HEK293 (cell line): ENCODE data around the gene STAT5B.

Source experiments
- CTCF ChIA-PET: fragments of 350-600 bp; formaldehyde crosslinking; extraction: SDS; loops from one replicate; lab custom pipeline; 2021; ENCODE audit warnings: antibody characterized with exemption; lab: Yijun Ruan, JAX
- POLR2A ChIA-PET: fragments of 300-600 bp; formaldehyde crosslinking; extraction: SDS; loops from one replicate; lab custom pipeline; 2020; ENCODE audit warnings: antibody characterized with exemption, inconsistent platforms; lab: Yijun Ruan, JAX
- H3K27ac ChIP-seq: fragments of 200-500 bp; sonication (Bioruptor generic); 2 replicates; pipeline ENCODE4 v1.5.1; 2014; ENCODE audit warnings: low read depth, low read length, control low read depth, inconsistent platforms; ENCODE audit errors: extremely low read depth
- H3K36me3 ChIP-seq, 2 experiments: fragments of 200-500 bp in 1 of 2; sonication (Bioruptor generic) in 1 of 2; 1 replicate in 1 of 2; 2 replicates in 1 of 2; pipeline ENCODE4 v1.5.1; 2014 to 2017; ENCODE audit warnings: inconsistent platforms in 2 of 2, low read length in 2 of 2; ENCODE audit not compliant: control insufficient read depth in 2 of 2, insufficient read depth in 1 of 2
- H3K4me1 ChIP-seq: fragments of 200-500 bp; sonication (Bioruptor generic); 2 replicates; pipeline ENCODE4 v1.5.1; 2014; ENCODE audit warnings: mild to moderate bottlenecking, low read length, inconsistent platforms; ENCODE audit not compliant: control insufficient read depth, insufficient read depth
- H3K4me3 ChIP-seq: 2 replicates; pipeline ENCODE4 v1.5.1; 2011; ENCODE audit warnings: low read depth, mild to moderate bottlenecking, control low read depth, low read length, moderate library complexity
- H3K9me3 ChIP-seq: fragments of 200-500 bp; sonication (Bioruptor generic); 2 replicates; pipeline ENCODE4 v1.5.1; 2014; ENCODE audit warnings: low read depth, low read length, inconsistent platforms; ENCODE audit not compliant: control insufficient read depth, insufficient read depth
- BCL11B ChIP-seq: fragments of 450-650 bp; formaldehyde crosslinking; IDR thresholded peaks from 2 replicates; pipeline ENCODE4 v1.5.1; 2016; ENCODE audit warnings: low read depth, missing biosample characterization, missing genetic modification characterization
- FEZF1 ChIP-seq: fragments of 450-650 bp; formaldehyde crosslinking; IDR thresholded peaks from 2 replicates; pipeline ENCODE4 v1.5.1; 2016; ENCODE audit warnings: missing biosample characterization, missing genetic modification characterization
- GFI1B ChIP-seq: fragments of 450-650 bp; formaldehyde crosslinking; IDR thresholded peaks from 2 replicates; pipeline ENCODE4 v1.5.1; 2016; ENCODE audit warnings: missing biosample characterization, missing genetic modification characterization
- GLI4 ChIP-seq: fragments of 450-650 bp; formaldehyde crosslinking; IDR thresholded peaks from 2 replicates; pipeline ENCODE4 v1.5.1; 2016; ENCODE audit warnings: missing biosample characterization, missing genetic modification characterization
- PRDM1 ChIP-seq: fragments of 450-650 bp; formaldehyde crosslinking; IDR thresholded peaks from 2 replicates; pipeline ENCODE4; 2016; ENCODE audit warnings: missing biosample characterization, missing genetic modification characterization
- ZBTB10 ChIP-seq: fragments of 450-650 bp; formaldehyde crosslinking; IDR thresholded peaks from 2 replicates; pipeline ENCODE4 v1.5.1; 2016; ENCODE audit warnings: missing biosample characterization, missing genetic modification characterization
- ZBTB7A ChIP-seq: fragments of 450-650 bp; formaldehyde crosslinking; IDR thresholded peaks from 2 replicates; pipeline ENCODE4 v1.5.1; 2016; ENCODE audit warnings: low read depth, missing biosample characterization, missing genetic modification characterization
- ZFP37 ChIP-seq: fragments of 450-650 bp; formaldehyde crosslinking; IDR thresholded peaks from 2 replicates; pipeline ENCODE4 v1.5.1; 2016; ENCODE audit warnings: missing biosample characterization, missing genetic modification characterization
- ZNF138 ChIP-seq: fragments of 450-650 bp; formaldehyde crosslinking; IDR thresholded peaks from 2 replicates; pipeline ENCODE4 v1.5.1; 2016; ENCODE audit warnings: missing biosample characterization, missing genetic modification characterization, borderline replicate concordance
- ZNF18 ChIP-seq: fragments of 450-650 bp; formaldehyde crosslinking; IDR thresholded peaks from 2 replicates; pipeline ENCODE4 v1.5.1; 2016; ENCODE audit warnings: missing biosample characterization, missing genetic modification characterization
- ZNF266 ChIP-seq: fragments of 450-650 bp; formaldehyde crosslinking; IDR thresholded peaks from 2 replicates; pipeline ENCODE4 v1.5.1; 2016; ENCODE audit warnings: missing biosample characterization, missing genetic modification characterization, low read depth
- ZNF449 ChIP-seq: fragments of 450-650 bp; formaldehyde crosslinking; IDR thresholded peaks from 2 replicates; pipeline ENCODE4 v1.5.1; 2017; ENCODE audit warnings: missing biosample characterization, mild to moderate bottlenecking, missing genetic modification characterization, moderate library complexity
- ZNF530 ChIP-seq: fragments of 450-650 bp; formaldehyde crosslinking; IDR thresholded peaks from 2 replicates; pipeline ENCODE4 v1.5.1; 2016; ENCODE audit warnings: low read depth, missing biosample characterization, missing genetic modification characterization
- ZNF580 ChIP-seq: fragments of 450-650 bp; formaldehyde crosslinking; IDR thresholded peaks from 2 replicates; pipeline ENCODE4 v1.5.1; 2016; ENCODE audit warnings: missing biosample characterization, missing genetic modification characterization
- ZNF626 ChIP-seq: fragments of 450-650 bp; sonication (Bioruptor Pico); formaldehyde crosslinking; IDR thresholded peaks from 2 replicates; pipeline ENCODE4 v1.5.1; 2018; ENCODE audit warnings: missing biosample characterization, missing genetic modification characterization, inconsistent platforms
- ZNF654 ChIP-seq: fragments of 450-650 bp; formaldehyde crosslinking; IDR thresholded peaks from 2 replicates; pipeline ENCODE4 v1.5.1; 2016; ENCODE audit warnings: low read depth, missing biosample characterization, missing genetic modification characterization
- ZNF704 ChIP-seq: fragments of 450-650 bp; formaldehyde crosslinking; IDR thresholded peaks from 2 replicates; pipeline ENCODE4 v1.5.1; 2016; ENCODE audit warnings: missing biosample characterization, missing genetic modification characterization
- ZNF777 ChIP-seq: fragments of 450-650 bp; formaldehyde crosslinking; IDR thresholded peaks from 2 replicates; pipeline ENCODE4 v1.5.1; 2017; ENCODE audit warnings: missing biosample characterization, missing genetic modification characterization, borderline replicate concordance
- ZSCAN16 ChIP-seq: fragments of 450-650 bp; formaldehyde crosslinking; IDR thresholded peaks from 2 replicates; pipeline ENCODE4 v1.5.1; 2016; ENCODE audit warnings: missing biosample characterization, missing genetic modification characterization
- ZXDB ChIP-seq: fragments of 450-650 bp; formaldehyde crosslinking; IDR thresholded peaks from 2 replicates; pipeline ENCODE4 v1.5.1; 2016; ENCODE audit warnings: missing biosample characterization, missing genetic modification characterization

The STAT5B gene

GRCh38 chr17:42169351-42169750 is 106.8 kb downstream of the STAT5B start:
- Histone ChIP-seq H3K9me3 (no peaks in the 10 kb centered on the region), H3K36me3 (no peaks in the 10 kb centered on the region), H3K4me3 (no peak overlapping the region), H3K27ac (no peak overlapping the region), H3K4me1 (no peaks in the 10 kb centered on the region)
- POLR2A ChIA-PET: no interaction called here
- TF ChIP-seq ZNF777 (no peak), ZNF626 (tag by site-specific recombination) (no peak), FEZF1 (tag by site-specific recombination) (no peak), ZNF449 (tag by site-specific recombination) (no peak), ZBTB10 (tag by site-specific recombination) (no peak), ZNF18 (tag by site-specific recombination) (no peak), GFI1B (no peak), ZNF580 (no peak), ZNF654 (tag by site-specific recombination) (no peak), ZXDB (no peak), ZNF138 (tag by site-specific recombination) (no peak), ZNF266 (tag by site-specific recombination) (no peak), PRDM1 (tag by site-specific recombination) (no peak), BCL11B (tag by site-specific recombination) (no peak), ZNF530 (tag by site-specific recombination) (no peak), ZFP37 (no peak), ZNF704 (tag by site-specific recombination) (no peak), ZSCAN16 (no peak), GLI4 (no peak)
- CTCF ChIA-PET: interaction anchor here (0.7 kb wide), 1 partner anchor 296 kb away, joined by 3 read pairs; no protein-coding TSS in a partner anchor

- H3K9me3 ChIP-seq: no peaks in the 10 kb centered on the region
- no peak for TF ChIP-seq ZBTB7A (tag by site-specific recombination)
- POLR2A ChIA-PET: no interaction called here
- no peak overlapping the region for H3K4me3 ChIP-seq
- CTCF ChIA-PET: no interaction called here
- H3K36me3 ChIP-seq: no peaks in the 10 kb centered on the region
- H3K4me1 ChIP-seq: no peaks in the 10 kb centered on the region
- H3K27ac ChIP-seq: no peak overlapping the region
These were observed 108.4 kb downstream of the STAT5B start for GRCh38 chr17:42167807-42168206.
